KOPT-K1 (cell line): ENCODE measurements around the gene AMMECR1.

Experiments used
- H3K27ac ChIP-seq: fragments of 200-600 bp; sonication (generic); 2 replicates; pipeline ENCODE4 v1.5.1; 2016; ENCODE audit warnings: antibody characterized with exemption, mild to moderate bottlenecking, low read depth, low read length; ENCODE audit not compliant: poor library complexity, severe bottlenecking
- H3K36me3 ChIP-seq: fragments of 200-600 bp; sonication (generic); 2 replicates; pipeline ENCODE4 v1.5.1; 2017; ENCODE audit warnings: antibody characterized with exemption, mild to moderate bottlenecking, low read length, moderate library complexity; ENCODE audit not compliant: insufficient read depth
- H3K9me3 ChIP-seq: fragments of 200-600 bp; sonication (generic); 2 replicates; pipeline ENCODE4 v1.5.1; 2017; ENCODE audit warnings: antibody characterized with exemption, low read length, mild to moderate bottlenecking; ENCODE audit not compliant: insufficient read depth, poor library complexity, severe bottlenecking

Gene AMMECR1

GRCh38 chrX:110216027-110216426 lies 101.9 kb downstream of the AMMECR1 start:
- no peaks in the 10 kb centered on the region for H3K9me3 ChIP-seq
- H3K36me3 ChIP-seq: no peaks in the 10 kb centered on the region
- no peak overlapping the region for H3K27ac ChIP-seq

- no peaks in the 10 kb centered on the region for H3K9me3 ChIP-seq
- no peak overlapping the region for H3K27ac ChIP-seq
- H3K36me3 ChIP-seq: no peaks in the 10 kb centered on the region
Observed at GRCh38 chrX:110215411-110215810, 102.5 kb downstream of the AMMECR1 start.

GRCh38 chrX:110214684-110215083 lies 103.2 kb downstream of the AMMECR1 start:
- Histone ChIP-seq H3K36me3 (no peaks in the 10 kb centered on the region), H3K9me3 (no peaks in the 10 kb centered on the region), H3K27ac (no peak overlapping the region)

- H3K36me3 ChIP-seq: no peaks in the 10 kb centered on the region
- no peaks in the 10 kb centered on the region for H3K9me3 ChIP-seq
- no peak overlapping the region for H3K27ac ChIP-seq
Observed at GRCh38 chrX:110213183-110213582, 104.7 kb downstream of the AMMECR1 start.

GRCh38 chrX:110212299-110212698 lies 105.6 kb downstream of the AMMECR1 start:
- Histone ChIP-seq H3K27ac (no peak overlapping the region), H3K36me3 (no peaks in the 10 kb centered on the region), H3K9me3 (no peaks in the 10 kb centered on the region)

GRCh38 chrX:110211340-110211739 lies 106.5 kb downstream of the AMMECR1 start:
- H3K27ac ChIP-seq: no peak overlapping the region
- H3K9me3 ChIP-seq: no peaks in the 10 kb centered on the region
- H3K36me3 ChIP-seq: no peaks in the 10 kb centered on the region

- Histone ChIP-seq H3K9me3 (no peaks in the 10 kb centered on the region), H3K36me3 (no peaks in the 10 kb centered on the region), H3K27ac (no peak overlapping the region)
Observed at GRCh38 chrX:110210417-110211139, 107.3 kb downstream of the AMMECR1 start.

GRCh38 chrX:110208092-110208491 lies 109.8 kb downstream of the AMMECR1 start:
- no peaks in the 10 kb centered on the region for H3K36me3 ChIP-seq
- H3K9me3 ChIP-seq: no peaks in the 10 kb centered on the region
- no peak overlapping the region for H3K27ac ChIP-seq

GRCh38 chrX:110204986-110205385 lies 112.9 kb downstream of the AMMECR1 start:
- no peak overlapping the region for H3K27ac ChIP-seq
- H3K9me3 ChIP-seq: no peaks in the 10 kb centered on the region
- no peaks in the 10 kb centered on the region for H3K36me3 ChIP-seq

GRCh38 chrX:110201799-110202198 lies 116.1 kb downstream of the AMMECR1 start:
- no peak overlapping the region for H3K27ac ChIP-seq

GRCh38 chrX:110194977-110195376 lies 122.9 kb downstream of the AMMECR1 start:
- H3K36me3 ChIP-seq: no peaks in the 10 kb centered on the region
- no peaks in the 10 kb centered on the region for H3K9me3 ChIP-seq
- no peak overlapping the region for H3K27ac ChIP-seq

More at GRCh38 chrX:110201799-110202198, 116.1 kb downstream of the AMMECR1 start:
- Histone ChIP-seq H3K36me3 (no peaks in the 10 kb centered on the region), H3K9me3 (no peaks in the 10 kb centered on the region)

- no peak overlapping the region for H3K27ac ChIP-seq
- H3K36me3 ChIP-seq: no peaks in the 10 kb centered on the region
- H3K9me3 ChIP-seq: no peaks in the 10 kb centered on the region
Observed at GRCh38 chrX:110192516-110192915, 125.4 kb downstream of the AMMECR1 start.

- peaks cover 4% of the 10 kb centered on the region for H3K9me3 ChIP-seq
Observed at GRCh38 chrX:110188701-110189558, 129.0 kb downstream of the AMMECR1 start.

GRCh38 chrX:110183314-110183713 lies 134.6 kb downstream of the AMMECR1 start:
- H3K27ac ChIP-seq: no peak overlapping the region
- peaks cover 4% of the 10 kb centered on the region for H3K9me3 ChIP-seq
- peaks cover 20% of the 10 kb centered on the region; the same call in 1 of the 2 replicates for H3K36me3 ChIP-seq

More at GRCh38 chrX:110188701-110189558, 129.0 kb downstream of the AMMECR1 start:
- no peaks in the 10 kb centered on the region for H3K36me3 ChIP-seq
- peak overlapping the region; percentile 16 for H3K27ac ChIP-seq

- Histone ChIP-seq H3K27ac (no peak overlapping the region), H3K9me3 (peaks cover 4% of the 10 kb centered on the region), H3K36me3 (peaks cover 20% of the 10 kb centered on the region; the same call in 1 of the 2 replicates)
Observed at GRCh38 chrX:110182865-110183264, 135.0 kb downstream of the AMMECR1 start.
